Rectal smooth muscle tissue (tissue), 1 donor: ENCODE measurements around the gene RSPH10B2.
"Not testable (repeated sequence)": the region's sequence is repeated elsewhere in the genome, so short reads cannot be mapped to it uniquely, and the experiment has no call there.

Source experiments
- H3K27ac ChIP-seq: one replicate; pipeline ENCODE4 v1.7.0; 2013; ENCODE audit warnings: low read depth, low read length, inconsistent platforms
- H3K27me3 ChIP-seq: one replicate; pipeline ENCODE4 v1.7.0; 2013; ENCODE audit warnings: low read length; ENCODE audit not compliant: control insufficient read depth, insufficient read depth
- H3K36me3 ChIP-seq: one replicate; pipeline ENCODE4 v1.7.0; 2013; ENCODE audit warnings: low read length; ENCODE audit not compliant: control insufficient read depth, insufficient read depth
- H3K4me1 ChIP-seq: one replicate; pipeline ENCODE4 v1.7.0; 2013; ENCODE audit warnings: low read length; ENCODE audit not compliant: control insufficient read depth, insufficient read depth
- H3K4me3 ChIP-seq: one replicate; pipeline ENCODE4 v1.7.0; 2013; ENCODE audit warnings: low read length
- H3K9ac ChIP-seq: one replicate; pipeline ENCODE4 v1.7.0; 2013; ENCODE audit warnings: low read length

The RSPH10B2 gene

GRCh38 chr7:6797218-6797617 is 43.3 kb downstream of the RSPH10B2 start:
- H3K4me1 ChIP-seq, H3K4me3 ChIP-seq, H3K9ac ChIP-seq, H3K27me3 ChIP-seq, H3K36me3 ChIP-seq, H3K27ac ChIP-seq: not testable (repeated sequence)

GRCh38 chr7:6798047-6798446 is 44.1 kb downstream of the RSPH10B2 start:
- H3K27me3 ChIP-seq, H3K4me3 ChIP-seq, H3K27ac ChIP-seq, H3K9ac ChIP-seq, H3K4me1 ChIP-seq, H3K36me3 ChIP-seq: not testable (repeated sequence)

- H3K27ac ChIP-seq, H3K9ac ChIP-seq, H3K4me3 ChIP-seq, H3K36me3 ChIP-seq, H3K4me1 ChIP-seq, H3K27me3 ChIP-seq: not testable (repeated sequence)
Observed at GRCh38 chr7:6799887-6800286, 46.0 kb downstream of the RSPH10B2 start.

GRCh38 chr7:6800331-6800730 is 46.4 kb downstream of the RSPH10B2 start:
- H3K27me3 ChIP-seq, H3K27ac ChIP-seq, H3K4me3 ChIP-seq, H3K36me3 ChIP-seq, H3K4me1 ChIP-seq, H3K9ac ChIP-seq: not testable (repeated sequence)

- H3K4me1 ChIP-seq, H3K36me3 ChIP-seq, H3K4me3 ChIP-seq, H3K9ac ChIP-seq, H3K27ac ChIP-seq, H3K27me3 ChIP-seq: not testable (repeated sequence)
Observed at GRCh38 chr7:6807393-6807918, 53.6 kb downstream of the RSPH10B2 start.

- H3K36me3 ChIP-seq, H3K9ac ChIP-seq, H3K4me3 ChIP-seq, H3K4me1 ChIP-seq, H3K27me3 ChIP-seq, H3K27ac ChIP-seq: not testable (repeated sequence)
Observed at GRCh38 chr7:6807959-6808358, 54.1 kb downstream of the RSPH10B2 start.

GRCh38 chr7:6813011-6813410 is 59.1 kb downstream of the RSPH10B2 start:
- not testable (repeated sequence) for H3K9ac ChIP-seq, H3K36me3 ChIP-seq, H3K4me1 ChIP-seq, H3K27ac ChIP-seq, H3K4me3 ChIP-seq, H3K27me3 ChIP-seq

- not testable (repeated sequence) for H3K27ac ChIP-seq, H3K27me3 ChIP-seq, H3K36me3 ChIP-seq, H3K4me3 ChIP-seq, H3K4me1 ChIP-seq, H3K9ac ChIP-seq
Observed at GRCh38 chr7:6815470-6815869, 61.6 kb downstream of the RSPH10B2 start.

GRCh38 chr7:6821622-6822021 is 67.7 kb downstream of the RSPH10B2 start:
- H3K27ac ChIP-seq, H3K27me3 ChIP-seq, H3K36me3 ChIP-seq, H3K4me1 ChIP-seq, H3K4me3 ChIP-seq, H3K9ac ChIP-seq: not testable (repeated sequence)

- H3K9ac ChIP-seq, H3K27ac ChIP-seq, H3K36me3 ChIP-seq, H3K4me1 ChIP-seq, H3K4me3 ChIP-seq, H3K27me3 ChIP-seq: not testable (repeated sequence)
Observed at GRCh38 chr7:6825236-6826125, 71.6 kb downstream of the RSPH10B2 start.

GRCh38 chr7:6826151-6826550 is 72.2 kb downstream of the RSPH10B2 start, which contains the start of gene CCZ1B:
TSS of gene CCZ1B (minus strand) at chr7:6826275. CDS start at chr7:6826197, 78 bp downstream.
- peak within 1 kb of the TSS; percentile 58 for H3K27ac ChIP-seq
- H3K4me1 ChIP-seq, H3K9ac ChIP-seq: not testable (repeated sequence)

GRCh38 chr7:6827180-6827579 is 73.3 kb downstream of the RSPH10B2 start:
- H3K9ac ChIP-seq, H3K36me3 ChIP-seq, H3K27ac ChIP-seq, H3K4me1 ChIP-seq, H3K4me3 ChIP-seq, H3K27me3 ChIP-seq: not testable (repeated sequence)

More at GRCh38 chr7:6826151-6826550, 72.2 kb downstream of the RSPH10B2 start, which contains the start of gene CCZ1B:
- not testable (repeated sequence) for H3K36me3 ChIP-seq, H3K27me3 ChIP-seq
- H3K4me3 ChIP-seq = peak within 1 kb of the TSS; percentile 60

GRCh38 chr7:6829616-6830015 is 75.7 kb downstream of the RSPH10B2 start:
- H3K27ac ChIP-seq, H3K4me3 ChIP-seq, H3K27me3 ChIP-seq, H3K36me3 ChIP-seq, H3K9ac ChIP-seq, H3K4me1 ChIP-seq: not testable (repeated sequence)
